MCF 10A (cell line): ENCODE results near the gene HOXB5. TPM values are rescaled to one million over a fixed set of nuclear protein-coding genes. Genes with fewer than 3 reads are reported as not detected.

Experiments used
- BruUV-seq: library from RNA; stranded (reverse); fragments of 400-500 nt; replicated peaks from 2 replicates; lab custom pipeline; 2021; lab: Mats Ljungman, UMichigan
- CTCF ChIA-PET: fragments of 300-600 bp; sonication (Branson Sonifier 250); formaldehyde crosslinking; extraction: SDS; loops from one replicate; lab custom pipeline; 2021; ENCODE audit warnings: antibody characterized with exemption, inconsistent platforms; lab: Yijun Ruan, JAX
- POLR2A ChIA-PET: fragments of 300-600, 350-650 bp; sonication (Branson Sonifier 250); formaldehyde crosslinking; extraction: SDS; loops from one replicate; lab custom pipeline; 2020; ENCODE audit warnings: antibody characterized with exemption, inconsistent platforms; lab: Yijun Ruan, JAX
- DNase-seq: peaks from one replicate; pipeline ENCODE4 v3.0.0-alpha.2; 2018; ENCODE audit not compliant: unreplicated experiment
- H3K27ac Mint-ChIP-seq: one replicate; pipeline ENCODE4 v1.8.0; 2022; ENCODE audit warnings: mild to moderate bottlenecking, low read depth, mixed read lengths; ENCODE audit not compliant: unreplicated experiment
- H3K27me3 Mint-ChIP-seq: one replicate; pipeline ENCODE4 v1.8.0; 2022; ENCODE audit warnings: mixed read lengths; ENCODE audit not compliant: insufficient read depth, unreplicated experiment
- H3K36me3 Mint-ChIP-seq: one replicate; pipeline ENCODE4 v1.8.0; 2022; ENCODE audit warnings: mild to moderate bottlenecking, moderate library complexity, mixed read lengths; ENCODE audit not compliant: insufficient read depth, unreplicated experiment
- H3K4me1 Mint-ChIP-seq: one replicate; pipeline ENCODE4 v1.8.0; 2022; ENCODE audit warnings: mixed read lengths; ENCODE audit not compliant: insufficient read depth, unreplicated experiment
- H3K4me3 Mint-ChIP-seq: one replicate; pipeline ENCODE4 v1.8.0; 2022; ENCODE audit warnings: mild to moderate bottlenecking, moderate library complexity, mixed read lengths; ENCODE audit not compliant: unreplicated experiment
- H3K9me3 Mint-ChIP-seq: one replicate; pipeline ENCODE4 v1.8.0; 2022; ENCODE audit warnings: mixed read lengths; ENCODE audit not compliant: unreplicated experiment
- CTCF ChIP-seq: fragments of 200-600 bp; IDR thresholded peaks from one replicate; pipeline ENCODE4 v1.8.0; 2022; ENCODE audit warnings: antibody characterized with exemption, mild to moderate bottlenecking; ENCODE audit not compliant: unreplicated experiment
- intact Hi-C: fragments of 100-400 bp; cut with micrococcal nuclease; formaldehyde crosslinking; loops from 2 replicates; pipeline ENCODE4 v1.14.1; 2022
- total RNA-seq: library from RNA; stranded (reverse); gene quantifications from 2 replicates; pipeline ENCODE4 v1.2.3, GENCODE V29; 2022

Gene HOXB5
- total RNA-seq, 1 experiment from 2014 or later: not detected

GRCh38 chr17:48543107-48543853 is 50.3 kb downstream of the HOXB5 start:
- H3K27me3 Mint-ChIP-seq: no peaks in the 10 kb centered on the region
- peak; percentile 59 for DNase-seq
- TF ChIP-seq CTCF: peak; percentile 28
- H3K4me3 Mint-ChIP-seq: peak overlapping the region; percentile 75
- intact Hi-C loops: no loop called here
- H3K27ac Mint-ChIP-seq: peak overlapping the region; percentile 76
- BruUV-seq: no TSS peak
- POLR2A ChIA-PET: interaction anchor here (0.5 to 1.2 kb wide), 3 partner anchors 11 to 968 kb away, joined by 4 to 5 read pairs (median 4); no protein-coding TSS in a partner anchor
- H3K36me3 Mint-ChIP-seq: no peaks in the 10 kb centered on the region
- H3K9me3 Mint-ChIP-seq: no peaks in the 10 kb centered on the region
- CTCF ChIA-PET: interaction anchor here (0.6 to 0.7 kb wide), 2 partner anchors 21 to 261 kb away, joined by 3 read pairs; no protein-coding TSS in a partner anchor
- H3K4me1 Mint-ChIP-seq: no peaks in the 10 kb centered on the region

GRCh38 chr17:48542698-48543106 is 50.9 kb downstream of the HOXB5 start:
- ChIA-PET POLR2A (interaction anchor here (0.5 to 0.6 kb wide), 2 partner anchors 19 to 968 kb away, joined by 4 to 5 read pairs; no protein-coding TSS in a partner anchor), CTCF (interaction anchor here (0.6 kb wide), 1 partner anchor 261 kb away, joined by 3 read pairs; no protein-coding TSS in a partner anchor)
- no peaks in the 10 kb centered on the region for H3K9me3 Mint-ChIP-seq
- BruUV-seq: TSS peak; percentile 91
- no peak for TF ChIP-seq CTCF
- peak overlapping the region; percentile 76 for H3K27ac Mint-ChIP-seq
- no peak for DNase-seq
- no peaks in the 10 kb centered on the region for H3K4me1 Mint-ChIP-seq
- intact Hi-C loops: no loop called here
- H3K4me3 Mint-ChIP-seq: peak overlapping the region; percentile 75
- H3K36me3 Mint-ChIP-seq: no peaks in the 10 kb centered on the region
- H3K27me3 Mint-ChIP-seq: no peaks in the 10 kb centered on the region

DNA sequence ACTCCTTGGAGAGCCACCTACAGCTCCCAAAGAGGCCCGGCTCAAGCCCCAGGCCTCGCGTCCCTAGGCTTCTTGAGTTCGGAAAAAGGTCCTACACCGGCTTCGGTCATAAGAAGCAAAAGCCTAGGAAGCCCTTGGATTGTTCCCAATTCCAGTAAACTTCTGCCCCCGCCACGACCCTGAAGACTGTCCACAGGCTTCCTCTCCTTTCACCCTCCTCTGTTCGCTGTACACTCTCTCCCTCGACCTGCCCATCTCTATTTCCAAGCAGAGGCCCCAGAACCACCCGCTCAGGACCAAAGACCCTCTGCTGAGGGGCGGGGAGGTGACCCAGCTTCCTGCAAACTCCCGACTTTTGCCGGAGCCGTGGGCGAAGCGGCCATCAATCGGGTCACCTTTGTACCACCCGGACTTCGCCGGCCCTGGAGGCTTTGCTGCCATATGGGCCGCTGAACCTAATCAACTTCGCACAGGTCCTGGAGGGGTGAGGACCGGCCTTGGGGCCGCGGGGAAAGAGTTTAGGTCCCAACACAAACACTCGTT is 51.4 kb downstream of the HOXB5 start:
- Mint-ChIP-seq H3K4me1 (no peaks in the 10 kb centered on the region), H3K27ac (no peak overlapping the region), H3K36me3 (no peaks in the 10 kb centered on the region), H3K27me3 (no peaks in the 10 kb centered on the region), H3K9me3 (no peaks in the 10 kb centered on the region), H3K4me3 (peak overlapping the region; percentile 75)
- intact Hi-C loops: no loop called here
- ChIA-PET POLR2A (no interaction called here), CTCF (no interaction called here)
- TF ChIP-seq CTCF: no peak
- DNase-seq: no peak
- BruUV-seq: no TSS peak

DNA sequence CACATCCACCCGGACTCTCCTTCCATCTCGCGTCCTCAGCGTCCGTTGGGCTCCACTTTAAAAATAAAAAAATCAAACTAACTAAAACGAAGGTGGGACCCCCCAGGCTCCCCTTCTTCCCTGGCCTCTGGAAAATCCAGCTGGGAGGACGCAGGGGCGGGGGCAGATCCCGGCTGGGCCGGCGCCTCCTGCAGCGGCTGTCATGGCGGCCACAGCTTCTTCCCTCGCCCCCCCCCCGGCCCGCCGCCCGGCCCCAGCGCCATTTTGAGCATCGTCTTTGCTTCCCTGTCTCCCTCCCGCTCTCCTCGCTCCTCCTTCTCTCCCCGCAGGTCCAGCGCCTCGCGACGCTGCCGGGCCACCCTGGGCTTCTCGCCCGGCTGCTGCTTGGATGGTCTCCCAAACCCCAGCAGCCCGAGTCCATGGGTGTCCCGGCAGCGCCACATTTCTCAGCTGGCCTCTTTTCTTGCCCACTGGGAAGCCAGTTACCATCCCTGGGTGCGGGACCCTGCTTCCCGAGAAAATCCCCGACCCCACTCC is 51.9 kb downstream of the HOXB5 start:
- no peak for DNase-seq
- Mint-ChIP-seq H3K9me3 (no peaks in the 10 kb centered on the region), H3K4me3 (no peak overlapping the region), H3K36me3 (no peaks in the 10 kb centered on the region), H3K27ac (no peak overlapping the region), H3K27me3 (no peaks in the 10 kb centered on the region), H3K4me1 (no peaks in the 10 kb centered on the region)
- ChIA-PET CTCF (no interaction called here), POLR2A (no interaction called here)
- intact Hi-C loops: no loop called here
- no TSS peak for BruUV-seq
- TF ChIP-seq CTCF: no peak
